ENCODE results near the gene SEC24B.
A peak's percentile ranks its signal among the peaks of the same experiment; 100 is the strongest.

SEC24B gene

GRCh38 chr4:109433205-109434006 is at the start of gene SEC24B:
Gene SEC24B, plus strand, starts transcription at chr4:109433815. Its CDS starts 55 bp downstream, at chr4:109433870.
- peak; percentile 81 for DNase-seq (ENCODE audit: low spot score)

- DNase-seq (ENCODE audit: low spot score) = no peak
Measured at GRCh38 chr4:109383823-109384222, 49.8 kb upstream of the SEC24B start.

DNA sequence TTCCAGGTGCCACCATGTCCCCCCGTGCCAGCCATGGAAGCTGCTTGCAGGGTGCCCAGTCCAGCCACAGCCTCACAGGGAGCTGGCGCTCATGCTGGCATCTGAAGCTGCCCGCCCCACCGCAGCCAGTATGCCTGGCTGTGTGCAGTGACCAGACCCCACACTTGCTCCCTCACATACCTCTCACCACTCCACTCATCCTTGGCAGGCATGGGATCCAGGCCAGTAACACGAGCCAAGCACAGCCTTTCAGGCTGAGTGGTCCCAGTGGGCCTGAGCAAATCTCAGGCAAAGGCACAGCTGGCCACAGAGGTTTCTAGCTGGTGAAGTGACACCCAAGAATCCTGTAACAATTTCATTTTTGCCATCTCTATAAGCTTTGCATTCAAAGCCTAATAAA is 48.4 kb upstream of the SEC24B start:
- DNase-seq (ENCODE audit: low spot score) = no peak

DNA sequence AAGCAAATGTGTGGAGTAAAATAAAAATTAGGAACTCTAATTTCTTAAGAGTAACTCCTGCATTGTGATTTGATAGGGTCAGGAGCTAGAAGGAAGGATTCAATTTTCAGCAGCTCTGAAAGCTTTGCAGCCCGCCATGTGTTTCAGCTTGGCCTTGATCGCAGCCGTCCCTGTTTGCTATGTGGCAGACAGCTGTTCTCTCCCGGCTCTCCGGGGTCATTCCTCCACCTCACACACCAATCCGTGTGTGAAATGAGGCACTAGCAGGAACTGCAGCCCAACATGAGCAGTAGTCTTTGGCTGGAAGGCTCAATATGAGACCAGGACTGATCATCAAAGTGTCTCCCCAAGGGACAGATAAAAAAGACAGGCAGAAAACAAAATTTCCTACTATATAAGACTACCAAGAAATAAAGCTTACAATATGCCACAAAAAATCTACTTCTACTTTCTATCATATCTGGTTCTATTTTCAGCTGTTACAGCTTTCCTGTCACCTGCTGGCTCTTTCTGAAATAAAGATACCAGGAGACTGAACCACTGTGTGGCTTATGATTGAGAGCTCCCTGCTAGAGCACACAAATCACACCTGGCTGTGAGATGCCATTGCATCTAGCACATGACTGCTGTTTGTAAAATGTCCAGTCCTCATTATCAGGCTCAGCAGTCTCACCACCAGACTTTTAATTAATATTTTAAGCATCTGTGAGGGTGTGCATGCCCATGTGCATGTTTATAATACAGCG is 44.1 kb upstream of the SEC24B start:
- DNase-seq (ENCODE audit: low spot score) = peak; percentile 14

GRCh38 chr4:109390115-109390768 is 43.4 kb upstream of the SEC24B start:
- DNase-seq (ENCODE audit: low spot score) = no peak

DNA sequence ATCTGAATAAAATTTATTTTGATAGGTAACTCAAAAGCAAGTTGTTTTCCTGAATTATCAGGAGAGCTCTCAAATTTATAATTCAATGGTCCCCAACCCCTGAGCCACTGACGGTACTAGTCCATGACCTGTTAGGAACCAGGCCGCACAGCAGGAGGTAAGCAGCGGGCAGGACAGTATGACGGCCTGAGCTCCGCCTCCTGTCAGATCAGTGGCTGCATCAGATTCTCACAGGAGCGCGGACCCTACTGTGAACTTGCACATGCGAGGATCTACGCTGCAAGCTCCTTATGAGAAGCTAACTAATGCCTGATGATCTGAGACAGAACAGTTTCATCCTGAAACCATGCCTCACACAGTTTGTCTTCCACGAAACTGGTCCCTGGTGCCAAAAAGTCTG is 37.9 kb upstream of the SEC24B start:
- DNase-seq (ENCODE audit: low spot score) = no peak

- DNase-seq (ENCODE audit: low spot score) = no peak
Measured at GRCh38 chr4:109398928-109399327, 34.7 kb upstream of the SEC24B start.

GRCh38 chr4:109406337-109406931 is 27.2 kb upstream of the SEC24B start:
- peak; percentile 36 for DNase-seq (ENCODE audit: low spot score)

DNA sequence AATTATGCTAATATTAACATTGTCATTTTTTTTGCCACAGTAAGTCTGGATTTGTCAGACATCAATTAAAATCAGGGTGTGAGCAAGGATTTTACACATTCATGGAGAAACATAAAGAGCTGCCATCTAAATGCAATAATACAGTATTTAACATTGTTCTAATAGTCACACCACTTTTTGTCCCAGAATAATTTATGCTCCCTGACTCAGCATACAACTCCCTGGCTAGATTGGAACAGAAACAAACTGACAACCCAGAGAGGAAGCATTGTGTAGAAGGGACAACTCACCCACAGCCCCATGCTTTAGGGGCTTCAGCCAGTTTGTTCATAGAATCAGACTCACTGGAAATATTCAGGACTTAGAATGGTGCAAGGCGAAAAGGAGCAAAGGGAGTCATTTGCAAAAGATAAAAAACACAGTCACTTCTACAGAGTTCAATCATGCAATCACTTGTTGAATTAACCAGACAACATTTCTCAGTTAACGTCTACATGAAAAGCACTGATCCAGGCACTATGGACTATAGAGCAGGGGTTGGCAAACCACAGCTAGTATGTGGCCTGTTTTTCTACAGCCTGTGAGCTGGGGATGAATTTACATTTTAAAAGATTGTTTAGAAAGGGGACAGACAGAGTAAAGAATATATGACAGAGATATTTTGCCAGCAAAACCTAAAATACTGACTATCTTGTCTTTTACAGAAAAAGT is 26.4 kb upstream of the SEC24B start:
- DNase-seq (ENCODE audit: low spot score) = no peak

- no peak for DNase-seq (ENCODE audit: low spot score)
Measured at GRCh38 chr4:109408711-109409110, 24.9 kb upstream of the SEC24B start.

DNA sequence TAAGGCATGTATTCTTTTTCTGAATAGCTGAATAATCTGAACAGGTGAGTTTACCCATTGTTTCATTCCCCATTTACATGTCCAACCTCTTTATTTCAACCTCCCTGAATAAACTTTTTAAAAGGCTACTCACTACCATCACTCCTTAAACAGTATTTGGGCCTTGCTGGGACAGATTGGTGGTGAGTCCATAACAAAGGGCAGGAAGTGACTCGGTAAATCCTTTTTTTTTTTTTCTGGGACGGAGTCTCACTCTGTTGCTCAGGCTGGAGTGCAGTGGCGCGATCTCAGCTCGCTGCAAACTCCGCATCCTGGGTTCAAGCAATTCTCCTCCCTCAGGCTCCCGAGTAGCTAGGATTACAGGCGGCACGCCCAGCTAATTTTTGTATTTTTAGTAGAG is 23.4 kb upstream of the SEC24B start:
- no peak for DNase-seq (ENCODE audit: low spot score)

GRCh38 chr4:109410776-109411175 is 22.8 kb upstream of the SEC24B start:
- DNase-seq (ENCODE audit: low spot score) = no peak

DNA sequence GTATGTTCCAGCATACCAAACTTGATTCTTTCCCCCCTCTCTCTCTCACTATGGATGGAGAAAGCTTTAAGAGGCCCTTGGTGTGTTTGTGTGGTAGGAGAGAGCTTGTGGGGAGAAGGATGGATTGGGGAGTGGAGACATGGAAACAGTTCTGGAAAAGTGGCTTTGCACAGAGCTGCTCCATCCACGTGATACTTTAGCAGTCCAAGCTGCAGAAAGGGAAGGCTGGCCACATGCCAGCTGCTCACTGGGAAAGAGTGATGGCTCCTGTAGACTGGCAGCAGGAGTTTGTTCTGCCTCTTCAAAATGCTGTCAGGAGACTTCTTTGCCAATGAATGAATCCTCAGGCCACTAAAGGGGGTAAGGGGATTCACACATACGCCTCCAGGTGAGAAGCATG is 21.7 kb upstream of the SEC24B start:
- no peak for DNase-seq (ENCODE audit: low spot score)

GRCh38 chr4:109412776-109413175 is 20.8 kb upstream of the SEC24B start:
- no peak for DNase-seq (ENCODE audit: low spot score)

- no peak for DNase-seq (ENCODE audit: low spot score)
Measured at GRCh38 chr4:109414938-109415337, 18.7 kb upstream of the SEC24B start.

DNA sequence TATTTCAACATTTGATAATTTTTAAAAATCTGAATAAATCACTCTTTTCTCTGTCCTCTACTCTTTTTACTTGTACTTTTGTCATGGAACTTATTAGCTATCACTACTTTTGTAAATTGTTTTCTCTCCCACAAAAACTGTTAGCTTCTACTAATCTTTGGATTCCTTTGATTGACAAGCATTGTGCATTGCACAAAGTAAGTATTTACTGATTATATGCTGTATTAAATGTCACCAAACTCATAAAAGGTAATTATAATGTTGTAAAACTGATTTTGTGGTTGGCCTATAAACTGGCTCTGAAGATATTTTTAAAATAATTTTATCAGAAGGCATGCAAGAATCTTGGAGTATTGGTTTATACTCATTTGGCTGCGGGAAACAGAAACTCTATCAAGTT is 15.0 kb upstream of the SEC24B start:
- DNase-seq (ENCODE audit: low spot score) = no peak

- DNase-seq (ENCODE audit: low spot score) = no peak
Measured at GRCh38 chr4:109419679-109420078, 13.9 kb upstream of the SEC24B start.

- DNase-seq (ENCODE audit: low spot score) = no peak
Measured at GRCh38 chr4:109424093-109424841, 9.3 kb upstream of the SEC24B start.

DNA sequence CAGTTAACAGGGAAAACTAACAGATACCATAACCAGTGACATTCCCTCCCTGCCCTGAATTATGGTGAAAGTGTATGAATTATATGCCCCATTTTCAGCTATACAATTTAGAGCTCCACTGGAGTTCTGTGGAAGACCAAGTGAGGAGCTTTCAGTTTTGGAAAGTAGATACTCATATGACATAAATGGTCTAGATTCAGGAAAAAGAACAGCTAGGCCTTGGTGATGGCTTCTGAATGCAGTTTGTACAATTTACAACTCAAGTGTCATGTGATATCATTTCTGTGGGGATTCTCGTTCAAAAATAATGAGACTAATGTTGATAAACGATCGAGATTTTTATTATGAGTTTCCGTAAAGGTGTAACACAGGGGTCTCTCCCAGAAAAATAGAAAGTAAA is 8.2 kb upstream of the SEC24B start:
- no peak for DNase-seq (ENCODE audit: low spot score)

GRCh38 chr4:109429545-109429944 is 4.1 kb upstream of the SEC24B start:
- no peak for DNase-seq (ENCODE audit: low spot score)

DNA sequence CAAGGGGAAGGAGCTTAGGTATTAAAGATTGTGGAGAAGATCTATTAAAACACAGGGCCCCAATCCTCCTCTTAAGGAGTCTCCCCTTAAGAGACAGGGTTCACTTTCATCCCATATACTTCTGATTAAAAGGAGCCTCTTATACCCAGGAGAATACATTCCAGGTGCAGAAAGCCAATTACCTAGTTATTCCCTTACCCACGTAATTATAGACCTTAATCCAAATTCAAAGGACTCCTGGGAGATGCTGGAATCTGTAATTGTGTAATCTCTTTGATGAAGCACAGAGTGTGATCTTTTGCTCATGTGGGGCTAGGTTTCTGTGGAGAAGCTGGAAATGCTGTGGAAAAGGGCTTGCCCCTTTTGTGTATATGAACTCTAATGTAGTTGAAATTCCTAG is 1.4 kb upstream of the SEC24B start:
- no peak for DNase-seq (ENCODE audit: low spot score)
